Measurements from ENCODE around the gene GFPT1.

The GFPT1 gene

DNA sequence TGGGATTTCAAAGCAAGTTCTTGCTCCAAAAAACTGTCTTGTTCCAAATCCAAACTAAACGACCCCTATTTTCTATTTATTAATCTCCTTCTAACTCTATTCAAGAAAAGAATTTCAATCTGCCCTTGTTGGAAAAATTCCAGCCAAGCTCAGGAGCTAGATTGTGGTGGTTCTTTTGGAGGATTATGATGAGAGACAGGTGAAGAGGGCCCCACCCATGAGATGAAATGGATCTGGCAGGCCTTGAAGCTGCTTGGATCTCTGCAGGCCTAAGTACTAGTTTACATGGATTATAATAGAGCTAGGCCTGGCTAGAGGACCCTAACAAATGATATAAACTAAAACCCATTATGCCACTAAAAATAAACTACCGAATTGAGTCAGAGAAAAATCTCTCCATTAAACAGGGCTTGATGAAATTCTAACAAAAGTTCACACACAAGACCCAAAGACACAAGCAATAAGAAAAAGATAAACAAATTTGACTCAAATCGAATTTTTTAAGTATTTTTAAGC is 101.6 kb downstream of the GFPT1 start:
- no peak for DNase-seq

DNA sequence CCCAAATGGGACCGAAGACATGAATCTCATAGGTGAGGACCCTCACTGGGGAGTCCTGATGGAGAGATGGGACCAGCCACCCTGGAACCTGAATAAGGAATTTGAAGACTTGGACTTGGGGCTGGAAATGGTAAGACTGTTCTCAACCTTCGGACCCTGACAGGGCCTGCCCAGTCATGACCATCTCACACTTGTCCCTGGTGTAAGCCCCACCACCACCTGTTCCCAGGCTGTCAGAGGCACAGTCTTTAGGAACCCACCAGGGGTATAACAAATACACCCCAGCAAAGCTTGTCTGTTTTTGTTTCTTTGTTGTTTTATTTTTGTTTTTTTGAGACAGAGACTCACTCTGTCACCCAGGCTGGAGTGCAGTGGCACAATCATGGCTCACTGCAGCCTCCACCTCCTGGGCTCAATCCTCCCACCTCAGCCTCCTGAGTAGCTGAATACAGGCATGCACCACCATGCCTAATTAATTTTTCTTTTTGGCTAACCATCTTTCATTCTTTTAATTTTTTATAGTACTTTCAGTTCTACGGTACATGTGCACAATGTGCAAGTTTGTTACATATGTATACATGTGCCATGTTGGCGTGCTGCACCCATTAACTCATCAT is 106.1 kb downstream of the GFPT1 start:
- no peak for DNase-seq

DNA sequence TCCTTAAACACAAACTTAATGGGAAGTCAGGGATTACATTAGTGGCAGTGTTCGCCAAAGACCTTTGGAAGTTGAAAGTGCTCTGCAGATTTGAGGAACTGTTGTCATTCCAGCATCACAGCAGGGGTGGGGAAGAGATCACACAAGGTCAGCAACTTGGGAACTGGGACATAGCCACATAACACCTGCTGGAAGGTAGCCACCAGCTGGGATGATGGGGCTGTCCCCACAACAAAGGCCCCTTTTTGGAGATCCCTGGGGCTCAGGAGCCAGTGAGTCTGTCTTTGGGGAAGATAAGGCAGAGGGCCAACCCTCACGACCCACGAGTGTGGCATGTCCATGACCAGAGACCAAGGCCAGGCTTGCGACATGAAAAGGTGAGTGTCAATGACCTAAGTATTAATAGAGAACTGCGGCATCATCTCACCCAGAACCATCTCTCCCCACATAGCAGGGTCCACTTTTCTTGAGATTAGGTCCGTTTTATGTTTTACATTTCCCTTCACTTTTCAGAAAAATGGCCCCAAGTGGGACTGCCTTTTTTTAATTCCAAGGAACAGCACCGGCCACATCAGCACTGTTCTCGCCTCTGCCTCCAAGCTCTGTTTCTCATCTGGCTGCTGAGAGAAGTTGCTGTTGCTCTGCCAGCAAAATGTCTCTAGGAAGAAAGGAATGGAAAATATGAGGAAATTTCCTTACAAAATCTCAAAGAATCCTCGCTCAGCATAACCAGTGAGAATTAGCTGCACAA is 106.9 kb downstream of the GFPT1 start:
- DNase-seq, result no peak

DNA sequence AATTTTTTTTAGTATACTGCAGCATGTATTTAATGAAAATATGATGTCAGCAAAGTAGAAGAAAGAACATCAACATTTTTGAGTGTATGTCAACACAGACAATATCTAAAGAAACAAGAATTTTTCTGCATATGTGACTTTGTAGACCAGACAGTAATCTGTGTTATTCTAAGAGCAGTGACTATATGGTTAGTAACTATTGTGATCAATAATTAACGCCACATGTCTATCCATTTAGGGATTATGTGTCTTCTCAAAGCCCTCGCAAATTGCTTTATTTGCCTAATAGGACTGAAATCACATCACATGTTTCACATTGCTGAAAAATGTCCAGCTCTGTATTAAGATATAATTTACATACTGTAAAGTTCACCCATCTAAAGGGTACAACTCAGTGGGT is 107.8 kb downstream of the GFPT1 start:
- no peak for DNase-seq

DNA sequence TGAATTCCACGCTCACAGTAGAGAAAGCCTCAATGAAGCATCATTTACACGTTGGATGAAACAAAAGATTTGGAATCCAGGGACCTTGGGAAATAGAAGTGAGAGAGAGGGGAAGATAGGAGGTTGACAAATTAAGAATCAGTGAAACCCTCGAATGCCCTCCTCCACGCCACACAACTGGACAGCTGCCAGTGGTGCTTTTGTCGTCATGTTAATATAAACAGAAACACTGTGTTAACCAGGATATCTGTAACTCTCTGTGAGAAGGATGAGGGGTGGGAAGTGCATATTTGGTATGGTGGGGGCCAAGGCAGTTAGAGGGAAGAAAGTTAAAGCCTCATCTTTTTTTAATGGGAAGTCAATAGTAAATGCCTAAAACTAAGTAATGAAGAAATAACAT is 108.7 kb downstream of the GFPT1 start:
- DNase-seq, result no peak

DNA sequence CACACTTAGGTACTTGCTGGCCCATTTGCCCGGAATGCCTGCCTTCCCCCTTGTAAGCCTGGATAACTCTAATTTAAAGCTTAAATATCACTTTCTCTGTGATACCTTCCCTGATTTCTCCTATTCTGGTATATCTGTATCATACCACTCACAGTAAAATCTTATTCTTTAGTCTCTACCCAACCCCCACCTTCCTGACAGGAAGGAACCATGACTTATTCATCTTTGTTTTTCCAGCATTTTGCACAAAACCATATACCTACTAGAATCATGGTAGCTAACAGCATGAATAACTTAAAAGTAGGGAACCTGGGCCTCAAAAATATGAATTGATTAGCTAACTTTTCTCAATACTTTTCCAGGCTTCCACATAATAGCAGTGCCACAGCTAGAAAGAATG is 111.5 kb downstream of the GFPT1 start:
- no peak for DNase-seq

DNA sequence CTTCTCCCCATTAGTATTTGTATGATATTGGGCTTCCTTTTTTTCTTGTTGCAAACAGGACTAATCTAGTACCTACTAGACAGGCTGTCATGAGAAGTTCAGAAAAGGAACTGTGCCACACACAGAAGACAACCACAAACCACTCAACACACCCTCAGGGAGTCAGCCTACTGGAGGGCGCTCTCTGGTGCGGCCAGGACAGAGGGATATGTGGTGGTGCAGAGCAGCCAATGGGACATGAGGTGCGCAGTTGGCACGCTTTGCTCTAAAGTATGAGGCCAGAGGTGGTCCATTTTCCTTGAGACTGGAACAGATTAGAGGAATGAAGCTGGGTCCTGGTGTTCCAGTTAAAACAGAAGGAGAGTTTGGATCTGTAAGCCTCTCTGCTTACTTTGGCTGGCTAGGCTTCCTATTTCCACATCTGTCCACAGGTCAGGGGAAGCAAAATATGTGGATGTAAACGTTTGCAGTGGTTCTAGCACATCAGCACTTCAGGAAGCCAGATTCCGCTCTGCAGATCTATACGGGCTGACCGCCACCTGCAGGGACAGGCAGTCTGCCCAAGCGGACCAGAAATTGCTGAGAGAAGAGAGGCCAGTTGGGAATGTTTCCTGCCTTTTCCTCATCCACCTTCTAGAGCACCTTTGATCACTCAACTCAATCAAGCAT is 114.1 kb downstream of the GFPT1 start:
- no peak for DNase-seq

DNA sequence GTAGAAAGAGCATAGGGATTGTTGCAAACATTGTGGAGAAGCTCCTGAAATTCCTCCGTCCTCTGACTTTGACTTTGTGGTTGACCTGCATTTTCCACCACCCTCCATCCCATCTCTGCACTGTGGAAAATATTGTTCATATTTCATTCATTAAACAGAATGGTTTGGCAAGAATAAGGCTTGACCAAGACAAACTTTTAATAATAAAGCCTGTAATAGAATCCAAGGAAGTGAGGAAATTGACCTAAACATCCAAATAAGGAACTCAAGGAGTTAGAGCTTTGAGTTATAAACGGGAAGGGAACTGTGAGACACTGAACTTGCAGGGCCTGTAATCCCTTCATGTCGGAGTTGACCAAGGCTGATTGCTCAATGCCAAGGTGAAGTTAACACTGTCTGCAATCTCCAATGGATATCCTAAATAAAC is 115.2 kb downstream of the GFPT1 start:
- no peak for DNase-seq
